Smooth muscle cell of bladder (primary cell): ENCODE results near the gene G6PC3. TPM values are rescaled to one million over a fixed set of nuclear protein-coding genes. Genes with fewer than 3 reads are reported as not detected.

ENCODE experiments used
- total RNA-seq: library from RNA; depleted of rRNA; stranded (reverse); fragments of >200 nt; gene quantifications from 2 replicates; pipeline ENCODE4 v1.2.3, GENCODE V29; 2014

Gene G6PC3
- 15.4 and 18.9 TPM in 2 replicates for total RNA-seq

GRCh38 chr17:44070455-44071197 is at the start of gene G6PC3:
Gene G6PC3, plus strand, starts transcription at chr17:44070735. Its CDS starts 231 bp downstream, at chr17:44070966.

GRCh38 chr17:44066204-44066930 is 4.2 kb upstream of the G6PC3 start, which contains the start of gene LSM12:
Gene LSM12, minus strand, starts transcription at chr17:44066671. Its CDS starts 84 bp downstream, at chr17:44066587.

GRCh38 chr17:44123356-44124117 is 53.0 kb downstream of the G6PC3 start, which contains the start of gene HDAC5:
Gene HDAC5, minus strand, starts transcription at chr17:44123641. Its CDS starts 6,126 bp downstream, at chr17:44117515.

Other genes starting within 250 kb of the G6PC3 start
- 7.8 and 10.0 TPM in 2 replicates for gene MPP3, start 237.6 kb upstream of the G6PC3 start, total RNA-seq
- not detected in 2 replicates for gene CD300LG, start 223.6 kb upstream of the G6PC3 start, total RNA-seq
- gene MPP2, start 163.2 kb upstream of the G6PC3 start, total RNA-seq = 2.0 and 3.0 TPM in 2 replicates
- not detected in 2 replicates for gene PPY, start 128.3 kb upstream of the G6PC3 start, total RNA-seq
- not detected in 2 replicates for gene PYY, start 116.8 kb upstream of the G6PC3 start, total RNA-seq
- 0.55 and 0.71 TPM in 2 replicates for gene NAGS, start 66.1 kb upstream of the G6PC3 start, total RNA-seq
- gene TMEM101, start 55.8 kb upstream of the G6PC3 start, total RNA-seq = 93.0 and 101 TPM in 2 replicates
- gene LSM12, start 4.1 kb upstream of the G6PC3 start, total RNA-seq = 23.4 and 26.3 TPM in 2 replicates
- gene HDAC5, start 52.9 kb downstream of the G6PC3 start, total RNA-seq = 43.7 and 55.7 TPM in 2 replicates
- 0.74 and 1.3 TPM in 2 replicates for gene HROB, start 71.2 kb downstream of the G6PC3 start, total RNA-seq
- under 0.01 and 0.09 TPM in 2 replicates for gene ASB16, start 100.0 kb downstream of the G6PC3 start, total RNA-seq
- 24.7 and 32.9 TPM in 2 replicates for gene TMUB2, start 116.2 kb downstream of the G6PC3 start, total RNA-seq
- 25.9 and 31.5 TPM in 2 replicates for gene ATXN7L3, start 129.1 kb downstream of the G6PC3 start, total RNA-seq
- gene UBTF, start 148.9 kb downstream of the G6PC3 start, total RNA-seq = 42.1 and 56.9 TPM in 2 replicates
- not detected in 2 replicates for gene SLC4A1, start 197.4 kb downstream of the G6PC3 start, total RNA-seq
- gene RUNDC3A, start 237.9 kb downstream of the G6PC3 start, total RNA-seq = 0.18 and 0.43 TPM in 2 replicates